HEK293T (cell line): ENCODE data around the gene CPEB4.

ENCODE experiments used
- ARNT ChIP-seq: fragments of 450-650 bp; IDR thresholded peaks from 2 replicates; pipeline ENCODE4 v1.6.1; 2017; ENCODE audit warnings: mild to moderate bottlenecking
- BHLHE40 ChIP-seq: fragments of 450-650 bp; IDR thresholded peaks from 2 replicates; pipeline ENCODE4 v1.6.1; 2016; ENCODE audit warnings: mild to moderate bottlenecking, moderate library complexity, borderline replicate concordance
- CTBP1 ChIP-seq: fragments of 450-650 bp; IDR thresholded peaks from 2 replicates; pipeline ENCODE4 v1.6.1; 2016; ENCODE audit warnings: borderline replicate concordance
- FOXM1 ChIP-seq: fragments of 450-650 bp; IDR thresholded peaks from 2 replicates; pipeline ENCODE4 v1.6.1; 2017; ENCODE audit warnings: mild to moderate bottlenecking, borderline replicate concordance
- L3MBTL2 ChIP-seq: fragments of 450-650 bp; conservative IDR thresholded peaks from 2 replicates; pipeline ENCODE4 v1.6.1; 2016; ENCODE audit warnings: mild to moderate bottlenecking
- LEF1 ChIP-seq: fragments of 450-650 bp; IDR thresholded peaks from 2 replicates; pipeline ENCODE4 v1.6.1; 2017; ENCODE audit warnings: mild to moderate bottlenecking, borderline replicate concordance
- NFRKB ChIP-seq: fragments of 450-650 bp; IDR thresholded peaks from 2 replicates; pipeline ENCODE4 v1.6.1; 2016; ENCODE audit warnings: mild to moderate bottlenecking, moderate library complexity
- SUZ12 ChIP-seq: fragments of 450-650 bp; IDR thresholded peaks from 2 replicates; pipeline ENCODE4 v1.6.1; 2016; ENCODE audit warnings: mild to moderate bottlenecking
- TARDBP ChIP-seq: fragments of 450-650 bp; IDR thresholded peaks from 2 replicates; pipeline ENCODE4 v1.6.1; 2016

GRCh38 chr5:173904151-173904550, 16.0 kb downstream of the CPEB4 start:
- TF ChIP-seq BHLHE40 (no peak), NFRKB (no peak), FOXM1 (no peak), ARNT (no peak), SUZ12 (no peak), LEF1 (no peak), TARDBP (no peak), CTBP1 (no peak), L3MBTL2 (no peak)
